Mammary epithelial cell (primary cell): Measurements from ENCODE around the gene GARNL3.

Experiments used
- CTCF ChIP-seq, 2 donors: IDR thresholded peaks in 1 of 2; conservative IDR thresholded peaks in 1 of 2; 2 replicates each; pipeline ENCODE4 v1.5.1; 2011 to 2012; ENCODE audit warnings: inconsistent platforms in 2 of 2, low read length in 2 of 2, mild to moderate bottlenecking in 2 of 2, control low read depth in 1 of 2, low read depth in 1 of 2; ENCODE audit not compliant: insufficient read depth in 1 of 2; ENCODE audit errors: extremely low read depth in 1 of 2
- EZH2 ChIP-seq: IDR thresholded peaks from 2 replicates; pipeline ENCODE4 v1.6.1; 2012; ENCODE audit warnings: low read length, inconsistent platforms, borderline replicate concordance

- TF ChIP-seq EZH2, result no peak
- TF ChIP-seq CTCF (conservative IDR thresholded peaks at IDR 0.05 in 1 of 2, IDR thresholded peaks at IDR 0.05 in 1 of 2; ENCODE audit: extremely low read depth in 1 of 2, insufficient read depth in 1 of 2, low read depth in 1 of 2, low read length in 2 of 2), result no peak
These were observed 45.1 kb downstream of the GARNL3 start for GRCh38 chr9:127309715-127310114.
